ENCODE measurements around the gene GPR137. TPM values are rescaled to one million over a fixed set of nuclear protein-coding genes. Genes with fewer than 3 reads are reported as not detected.

The GPR137 gene
- total and polyA plus RNA-seq, 10 of the 15 experiments (the other 5 are each of a cell fraction or from before 2014, with no cell fraction given) = 0.37 to 29.2 (median 13.8) TPM

- intact Hi-C loops (cut with micrococcal nuclease; ENCODE audit: unreplicated experiment) (no loop called here), in situ Hi-C loops (cut with MboI) (no loop called here)
- ChIA-PET POLR2A (interaction anchor here (0.7 to 1.3 kb wide), 2 partner anchors 32 to 482 kb away, joined by 3 read pairs; partner anchors contain the start of gene MARK2), SMC1A (ENCODE audit: uncharacterized antibody, unreplicated experiment) (interaction anchor here (5.3 kb wide), 1 partner anchor 12 kb away, joined by 71 read pairs; no protein-coding TSS in a partner anchor), CTCF (interaction anchor here (5.5 to 5.9 kb wide), 2 partner anchors 16 to 33 kb away, joined by 143 to 228 read pairs; partner anchors contain the start of gene CCDC88B), RAD21 (ENCODE audit: unreplicated experiment) (interaction anchor here (1.6 to 5.6 kb wide), 2 partner anchors 11 to 37 kb away, joined by 5 to 176 read pairs; partner anchors contain the start of gene RPS6KA4)
- no peak overlapping the region for H3K4me2 ChIP-seq (ENCODE audit: control insufficient read depth, insufficient read depth)
- H3K9me3 ChIP-seq (replicated peaks; ENCODE audit: control insufficient read depth, insufficient read depth, low read length) = no peaks in the 10 kb centered on the region
- DNase-seq (ENCODE audit: low read depth, low spot score) = no peak
- FAIRE-seq = no peak
- no peak overlapping the region for H3K9ac ChIP-seq (ENCODE audit: control insufficient read depth, insufficient read depth, low read length)
- no TSS peak for BruUV-seq (replicated peaks)
- no peak overlapping the region for H3K4me3 ChIP-seq
- WGBS (ENCODE audit: insufficient coverage, insufficient replicate concordance, low lambda C conversion rate, missing lambda C conversion rate) = over 99% methylated on average over 7 of the region's 7 CpGs
- H3K79me2 ChIP-seq (ENCODE audit: control insufficient read depth, insufficient read depth, low read length) = peaks cover 26% of the 10 kb centered on the region
- H3K27ac ChIP-seq (ENCODE audit: control insufficient read depth, insufficient read depth) = no peak overlapping the region
- TF ChIP-seq YBX1 (IDR thresholded peaks at IDR 0.05) (no peak), TAF1 (IDR thresholded peaks at IDR 0.05; ENCODE audit: borderline replicate concordance, low read depth, low read length) (no peak), HDAC6 (IDR thresholded peaks at IDR 0.05; ENCODE audit: unreplicated experiment) (no peak), NFXL1 (IDR thresholded peaks at IDR 0.05; ENCODE audit: borderline replicate concordance) (no peak), MEF2A (IDR thresholded peaks at IDR 0.05; ENCODE audit: insufficient read depth, low read depth, low read length) (no peak), STAT3 (IDR thresholded peaks at IDR 0.05; ENCODE audit: low read depth, low read length) (no peak), MTA2 (IDR thresholded peaks at IDR 0.05; ENCODE audit: low read depth) (no peak), SPI1 (IDR thresholded peaks at IDR 0.05; ENCODE audit: borderline replicate concordance, insufficient read depth, low read depth, low read length) (no peak), ATF3 (IDR thresholded peaks at IDR 0.05; ENCODE audit: borderline replicate concordance, extremely low read depth, low read depth, low read length) (no peak)
- no peak for ATAC-seq
- H3K4me1 ChIP-seq (ENCODE audit: control insufficient read depth, insufficient read depth, low read length) = peaks cover 9% of the 10 kb centered on the region
- H3K27me3 ChIP-seq (replicated peaks in 1 of 2; ENCODE audit: control insufficient read depth in 2 of 2, insufficient read depth in 2 of 2, low read length in 1 of 2) = no peaks in the 10 kb centered on the region
- H4K20me1 ChIP-seq (ENCODE audit: control insufficient read depth, insufficient read depth) = no peaks in the 10 kb centered on the region
- peaks cover 0 to 6% of the 10 kb centered on the region in 2 experiments; a peak in 2 of 4 replicates for H3K36me3 ChIP-seq (ENCODE audit: control insufficient read depth in 2 of 2, insufficient read depth in 2 of 2, low read length in 1 of 2)
- H2AFZ ChIP-seq (ENCODE audit: control insufficient read depth, low read depth, low read length) = no peak overlapping the region
Measured at GRCh38 chr11:64320556-64320955, 34.9 kb downstream of the GPR137 start.
